Activated naive CD4-positive, alpha-beta T cell treated with anti-CD3 and anti-CD28 coated beads, Interleukin-2, amount 50 U/mL, for 16 hours (primary cell): ENCODE data around the gene C20orf204.
"Not testable (repeated sequence)": the region's sequence is repeated elsewhere in the genome, so short reads cannot be mapped to it uniquely, and the experiment has no call there.

Source experiments
- DNase-seq: peaks from one replicate; pipeline ENCODE4 v3.0.0-alpha.2; 2020

The C20orf204 gene, protein sequence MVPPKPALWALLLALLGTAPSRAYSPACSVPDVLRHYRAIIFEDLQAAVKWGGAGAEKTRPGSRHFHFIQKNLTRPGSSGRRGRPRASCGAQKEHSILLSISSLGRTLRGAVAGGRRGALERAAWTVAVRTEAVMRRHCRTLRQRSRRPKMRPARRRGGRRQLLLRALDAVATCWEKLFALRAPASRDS

GRCh38 chr20:64035933-64036345, at the start of gene C20orf204:
TSS of gene C20orf204 (plus strand) at chr20:64036182. CDS start at chr20:64036324, 142 bp downstream.
- DNase-seq, result no peak

DNA sequence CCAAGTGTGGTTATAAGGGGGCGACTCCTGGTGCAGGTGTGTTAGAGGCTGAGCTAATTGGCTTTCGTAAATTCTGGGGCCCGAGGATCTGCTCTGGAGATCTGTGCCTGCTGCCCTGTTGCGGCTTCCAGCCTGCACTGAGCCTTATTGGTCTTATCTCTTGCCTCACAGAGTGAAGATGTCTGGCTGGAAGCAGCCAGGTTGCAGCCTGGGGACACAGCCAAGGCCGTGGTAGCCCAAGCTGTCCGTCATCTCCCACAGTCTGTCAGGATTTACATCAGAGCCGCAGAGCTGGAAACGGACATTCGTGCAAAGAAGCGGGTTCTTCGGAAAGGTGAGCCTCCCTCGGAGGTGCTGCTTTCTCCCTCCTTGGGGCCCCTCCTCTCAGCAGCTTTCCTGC, 35.1 kb upstream of the C20orf204 start:
- DNase-seq, result no peak

GRCh38 chr20:64001607-64002011, 34.4 kb upstream of the C20orf204 start:
- DNase-seq, result peak; percentile 39

GRCh38 chr20:64003960-64004725, 31.8 kb upstream of the C20orf204 start:
- DNase-seq, result no peak

DNA sequence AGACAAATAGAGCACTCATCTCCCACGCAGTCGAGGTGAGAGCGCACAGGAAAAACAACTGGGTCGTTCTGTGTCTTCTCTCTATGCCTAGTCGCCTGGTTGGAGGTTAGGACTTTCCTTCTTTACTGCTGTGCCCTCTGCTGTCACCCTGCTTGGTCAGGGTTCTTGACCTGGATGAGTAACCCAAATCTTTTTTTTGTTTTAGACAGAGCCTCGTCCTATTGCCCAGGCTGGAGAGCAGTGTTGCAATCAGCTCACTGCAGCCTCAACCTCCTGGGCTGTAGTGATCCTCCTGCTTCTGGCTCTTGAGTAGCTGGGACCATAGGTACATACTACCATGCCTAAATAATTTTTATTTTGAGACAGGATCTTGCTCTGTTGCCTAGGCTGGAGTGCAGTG, 30.6 kb upstream of the C20orf204 start:
- DNase-seq, result no peak

- no peak for DNase-seq
Observed at GRCh38 chr20:64006490-64006889, 29.5 kb upstream of the C20orf204 start.

DNA sequence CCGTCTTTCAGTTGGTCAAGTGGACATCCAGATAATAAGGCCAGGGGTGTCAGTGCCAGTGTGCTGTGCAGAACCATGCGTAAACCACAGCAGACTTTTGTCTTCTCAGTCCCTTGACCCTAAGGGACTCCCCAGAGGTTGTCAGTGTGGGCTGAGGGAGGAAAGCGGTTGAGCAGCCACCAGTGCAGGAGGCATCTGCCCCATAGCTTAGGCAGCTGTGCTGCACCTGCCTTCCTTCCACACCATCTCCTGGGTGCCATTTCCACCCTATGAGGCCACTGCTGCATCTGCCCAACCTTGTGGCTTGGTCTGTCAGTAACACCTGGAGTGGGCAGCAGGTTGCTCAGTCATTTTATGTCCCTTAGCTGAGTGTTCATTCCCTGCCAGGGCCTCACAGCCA, 29.1 kb upstream of the C20orf204 start:
- no peak for DNase-seq

DNA sequence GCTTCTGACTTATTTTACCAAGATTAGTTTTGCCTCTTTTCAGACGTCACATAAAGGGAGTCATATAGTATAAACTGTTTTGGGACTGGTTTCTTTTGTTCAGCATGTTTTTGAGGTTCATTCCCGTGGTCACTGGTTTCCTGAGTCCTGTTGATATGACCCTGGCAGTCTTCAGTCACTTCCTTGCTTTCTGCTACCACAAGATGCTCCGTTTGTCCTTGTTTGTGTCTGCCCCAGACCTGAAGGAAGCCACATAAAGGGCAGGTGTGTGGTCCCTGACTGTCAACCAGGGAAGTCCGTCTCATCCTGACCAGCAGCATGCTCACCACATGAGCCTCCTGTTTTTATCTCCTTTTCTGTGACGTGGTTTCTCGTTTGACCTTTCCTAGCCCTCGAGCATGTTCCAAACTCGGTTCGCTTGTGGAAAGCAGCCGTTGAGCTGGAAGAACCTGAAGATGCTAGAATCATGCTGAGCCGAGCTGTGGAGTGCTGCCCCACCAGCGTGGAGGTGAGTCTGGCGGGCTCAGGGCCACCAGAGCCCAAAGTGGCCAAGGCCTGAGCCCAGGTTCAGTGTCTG, 26.1 kb upstream of the C20orf204 start:
- no peak for DNase-seq

DNA sequence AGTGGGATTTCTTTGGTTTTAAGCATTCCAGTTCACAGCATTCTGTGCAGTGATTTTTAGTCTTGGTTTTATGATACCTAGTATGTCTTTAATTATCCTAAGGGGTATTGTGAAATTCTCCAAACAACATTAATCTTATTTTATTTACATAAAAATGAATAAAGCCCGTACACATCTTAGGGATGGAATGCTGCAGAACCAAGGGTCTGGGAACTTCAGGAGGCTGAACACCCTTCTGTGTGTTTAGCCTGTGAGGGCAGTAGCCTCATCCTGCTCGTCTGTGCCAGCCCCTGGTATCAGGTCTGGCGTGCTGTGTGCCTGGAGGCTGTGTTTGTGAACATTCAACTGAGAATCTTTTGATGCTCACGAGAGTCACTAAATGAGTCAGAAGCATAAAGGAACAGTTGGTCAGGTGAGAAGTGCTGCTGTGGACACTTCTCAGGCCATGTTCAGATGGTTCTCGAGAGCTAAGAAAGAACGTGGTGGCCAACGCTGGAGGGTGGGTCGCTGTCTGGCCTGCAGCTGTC, 25.2 kb upstream of the C20orf204 start:
- DNase-seq, result no peak

DNA sequence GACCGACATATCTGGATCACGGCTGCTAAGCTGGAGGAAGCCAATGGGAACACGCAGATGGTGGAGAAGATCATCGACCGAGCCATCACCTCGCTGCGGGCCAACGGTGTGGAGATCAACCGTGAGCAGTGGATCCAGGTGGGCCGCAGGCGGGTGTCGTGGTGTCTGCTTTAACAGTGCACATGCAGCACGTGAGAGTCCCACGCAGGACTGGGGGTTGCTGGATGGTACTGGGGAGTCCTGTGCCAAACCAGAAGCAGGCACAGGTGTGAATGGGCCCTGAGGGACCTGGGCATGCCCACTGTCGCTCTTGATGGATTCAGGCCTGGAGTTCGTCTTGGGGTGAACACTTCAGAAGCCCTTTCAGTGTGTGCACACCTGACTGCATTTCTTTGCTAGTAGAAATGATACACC, 24.6 kb upstream of the C20orf204 start:
- DNase-seq, result no peak

DNA sequence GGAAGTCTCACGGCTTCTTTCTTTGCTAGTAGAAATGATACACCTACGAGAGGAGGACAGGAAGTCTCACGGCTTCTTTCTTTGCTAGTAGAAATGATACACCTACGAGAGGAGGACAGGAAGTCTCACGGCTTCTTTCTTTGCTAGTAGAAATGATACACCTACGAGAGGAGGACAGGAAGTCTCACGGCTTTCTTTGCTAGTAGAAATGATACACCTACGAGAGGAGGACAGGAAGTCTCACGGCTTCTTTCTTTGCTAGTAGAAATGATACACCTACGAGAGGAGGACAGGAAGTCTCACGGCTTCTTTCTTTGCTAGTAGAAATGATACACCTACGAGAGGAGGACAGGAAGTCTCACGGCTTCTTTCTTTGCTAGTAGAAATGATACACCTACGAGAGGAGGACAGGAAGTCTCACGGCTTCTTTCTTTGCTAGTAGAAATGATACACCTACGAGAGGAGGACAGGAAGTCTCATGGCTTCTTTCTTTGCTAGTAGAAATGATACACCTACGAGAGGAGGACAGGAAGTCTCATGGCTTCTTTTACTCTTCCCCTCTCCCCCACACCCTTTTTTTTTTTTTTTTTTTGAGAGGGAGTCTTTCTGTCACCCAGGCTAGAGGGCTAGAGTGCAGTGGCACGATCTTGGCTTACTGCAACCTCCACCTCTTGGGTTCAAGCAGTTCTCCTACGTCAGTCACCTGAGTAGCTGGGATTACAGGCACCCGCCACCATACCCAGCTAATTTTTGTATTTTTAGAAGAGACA, 23.4 kb upstream of the C20orf204 start:
- DNase-seq, result not testable (repeated sequence)

DNA sequence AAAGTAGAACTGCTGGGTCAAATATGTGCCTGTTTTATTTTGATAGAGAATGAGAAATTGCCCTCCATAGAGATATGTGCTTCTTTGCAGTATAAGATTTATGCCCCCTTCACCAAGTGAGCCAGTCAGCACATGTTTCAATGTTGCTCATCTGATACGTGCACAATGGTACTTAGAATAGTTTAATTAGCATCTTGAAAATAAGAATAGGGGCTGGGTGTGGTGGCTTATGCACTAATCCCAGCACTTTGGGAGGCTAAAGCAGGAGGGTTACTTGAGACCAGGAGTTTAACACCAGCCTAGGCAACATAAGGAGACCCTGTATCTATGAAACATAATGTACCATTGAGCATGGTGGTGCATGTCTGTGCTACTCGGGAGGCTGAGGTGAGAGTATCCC, 20.3 kb upstream of the C20orf204 start:
- DNase-seq, result no peak

DNA sequence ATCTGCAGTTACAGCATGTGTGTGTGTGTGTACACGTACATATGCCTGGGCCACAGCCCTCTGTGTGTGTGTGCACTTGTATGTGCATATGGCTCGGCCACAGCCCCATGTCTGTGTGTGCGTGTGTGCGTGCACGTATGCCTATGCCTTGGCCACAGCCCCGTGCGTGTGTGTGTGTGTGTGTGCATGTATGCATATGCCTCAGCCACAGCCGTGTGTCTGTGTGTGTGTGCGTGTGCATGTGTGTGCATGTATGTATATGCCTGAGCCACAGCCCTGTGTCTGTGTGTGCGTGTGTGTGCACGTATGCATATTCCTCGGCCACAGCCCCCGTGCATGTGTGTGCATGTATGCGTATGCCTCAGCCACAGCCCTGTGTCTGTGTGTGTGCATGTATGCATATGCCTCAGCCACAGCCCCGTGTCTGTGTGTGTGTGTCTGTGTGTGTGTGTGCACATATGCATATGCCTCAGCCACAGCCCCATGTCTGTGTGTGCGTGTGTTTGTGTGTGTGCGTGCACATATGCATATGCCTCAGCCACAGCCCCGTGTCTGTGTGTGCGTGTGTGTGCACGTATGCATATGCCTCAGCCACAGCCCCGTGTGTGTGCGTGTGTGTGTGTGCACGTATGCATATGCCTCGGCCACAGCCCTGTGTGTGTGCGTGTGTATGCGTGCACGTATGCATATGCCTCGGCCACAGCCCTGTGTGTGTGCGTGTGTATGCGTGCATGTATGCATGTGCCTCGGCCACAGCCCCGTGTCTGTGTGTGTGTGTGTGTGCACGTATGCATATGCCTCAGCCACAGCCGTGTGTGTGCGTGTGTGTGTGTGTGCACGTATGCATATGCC, 14.6 kb upstream of the C20orf204 start:
- peak; percentile 7 for DNase-seq

DNA sequence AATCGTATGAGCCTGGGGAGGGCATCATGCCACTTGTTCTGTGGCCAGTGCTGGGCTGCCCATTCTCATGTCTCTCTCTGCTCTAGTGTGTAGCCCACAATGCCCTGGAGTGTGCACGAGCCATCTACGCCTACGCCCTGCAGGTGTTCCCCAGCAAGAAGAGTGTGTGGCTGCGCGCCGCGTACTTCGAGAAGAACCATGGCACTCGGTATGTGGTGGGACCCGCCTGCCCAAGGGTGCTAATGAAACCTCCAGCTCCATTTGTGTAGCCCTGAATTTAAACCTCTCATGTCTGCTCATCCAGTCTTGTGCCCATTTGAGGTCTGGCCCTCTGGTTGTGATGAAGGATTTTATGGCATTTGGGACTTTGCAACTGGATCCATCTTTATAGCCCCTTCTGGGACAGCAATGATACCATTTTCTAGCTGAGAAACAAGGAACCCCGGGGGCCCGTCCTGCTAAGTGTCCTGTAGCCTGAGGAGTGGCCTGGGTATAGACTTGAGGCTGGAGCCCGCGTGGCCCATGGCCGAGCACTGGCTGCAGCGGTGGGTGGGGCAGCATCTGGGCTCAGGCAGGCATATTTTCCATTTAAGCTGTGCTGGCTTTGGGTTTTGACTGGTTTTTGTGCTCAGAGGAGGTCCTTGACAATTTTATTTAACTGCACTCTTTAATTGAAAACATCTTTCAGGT, 13.2 kb upstream of the C20orf204 start:
- no peak for DNase-seq

- DNase-seq, result no peak
Observed at GRCh38 chr20:64023361-64024140, 12.4 kb upstream of the C20orf204 start.

DNA sequence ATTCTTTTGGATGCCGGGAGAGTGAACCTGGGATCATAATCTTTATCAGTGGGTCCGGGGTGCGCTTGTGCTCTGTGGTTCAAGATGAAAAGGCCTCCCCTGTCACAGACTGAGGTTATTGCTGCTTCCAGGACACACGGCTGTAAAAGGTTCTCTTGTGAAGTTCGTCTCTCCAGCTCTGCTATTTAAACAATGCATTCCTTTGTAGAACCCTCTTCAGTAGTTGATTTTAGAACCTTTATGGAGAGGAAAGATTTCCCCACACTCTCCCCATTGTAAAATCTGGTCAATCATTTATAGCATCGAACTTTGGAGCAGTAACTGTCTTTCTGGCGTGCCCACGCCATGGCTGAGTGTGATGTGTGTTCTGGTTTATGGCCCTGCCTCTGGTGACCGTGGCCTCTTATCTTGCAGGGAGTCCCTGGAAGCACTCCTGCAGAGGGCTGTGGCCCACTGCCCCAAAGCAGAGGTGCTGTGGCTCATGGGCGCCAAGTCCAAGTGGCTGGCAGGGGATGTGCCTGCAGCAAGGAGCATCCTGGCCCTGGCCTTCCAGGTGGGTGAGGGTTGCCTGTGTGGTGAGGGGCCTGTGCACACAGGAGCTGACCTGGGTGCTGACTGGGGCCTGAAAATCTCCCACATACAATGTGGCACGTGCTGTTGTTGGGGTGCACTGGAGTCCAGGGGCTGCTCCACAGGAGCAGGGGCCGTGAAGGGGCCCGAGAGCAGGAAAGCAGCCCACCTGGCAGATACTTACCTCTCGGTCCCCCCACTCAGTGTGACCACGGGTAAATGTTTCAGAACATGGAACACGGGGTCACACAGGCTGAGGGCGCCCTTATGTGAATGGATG, 11.6 kb upstream of the C20orf204 start:
- DNase-seq, result no peak

GRCh38 chr20:64025101-64025825, 10.7 kb upstream of the C20orf204 start:
- no peak for DNase-seq

DNA sequence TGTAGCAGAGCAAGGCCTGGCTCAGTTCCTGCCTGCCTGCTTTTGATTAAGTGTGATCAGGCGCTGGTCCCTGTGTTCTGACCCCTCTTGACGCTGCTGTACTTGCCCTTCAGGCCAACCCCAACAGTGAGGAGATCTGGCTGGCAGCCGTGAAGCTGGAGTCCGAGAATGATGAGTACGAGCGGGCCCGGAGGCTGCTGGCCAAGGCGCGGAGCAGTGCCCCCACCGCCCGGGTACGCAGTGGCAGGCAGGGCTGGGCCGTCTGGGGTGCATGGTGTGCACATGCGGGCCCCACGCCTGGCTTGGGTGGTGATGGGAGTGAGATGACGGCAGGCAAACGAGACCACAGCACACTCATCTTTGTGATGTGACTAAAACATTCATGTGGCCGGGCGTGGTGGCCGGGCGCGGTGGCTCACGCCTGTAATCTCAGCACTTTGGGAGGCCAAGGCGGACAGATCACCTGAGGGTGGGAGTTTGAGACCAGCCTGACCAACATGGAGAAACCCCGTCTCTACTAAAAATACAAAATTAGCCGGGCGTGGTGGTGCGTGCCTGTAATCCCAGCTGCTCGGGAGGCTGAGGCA, 10.1 kb upstream of the C20orf204 start:
- DNase-seq, result no peak
